ENCODE measurements around the gene BARHL1.

DNA sequence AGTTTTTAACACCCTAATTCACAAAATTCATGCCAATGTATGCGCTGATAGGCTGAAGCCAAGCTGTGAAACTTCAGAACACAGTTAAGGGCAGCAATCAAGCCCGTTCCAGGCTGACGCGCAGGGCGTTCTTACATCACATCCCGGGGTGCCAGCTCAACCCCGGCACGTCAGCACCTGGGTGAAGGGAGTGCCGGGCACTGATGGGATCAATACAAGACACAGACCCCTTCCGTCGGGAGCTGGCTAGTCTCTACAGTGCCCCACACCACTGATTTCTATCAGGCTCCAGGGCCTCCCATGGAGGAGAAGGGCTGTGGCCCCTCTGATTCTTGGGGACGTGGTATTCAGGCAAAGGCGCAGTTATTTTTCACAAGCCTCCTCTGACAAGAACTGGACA is 12.0 kb downstream of the BARHL1 start:
- TF ChIP-seq POLR2AphosphoS5 (IDR thresholded peaks at IDR 0.05; ENCODE audit: borderline replicate concordance, low read depth, low read length) = no peak
- no peak for TF ChIP-seq EZH2 (IDR thresholded peaks at IDR 0.05)

Data from SK-N-MC (cell line).